Measurements from ENCODE around the gene FXYD6.

DNA sequence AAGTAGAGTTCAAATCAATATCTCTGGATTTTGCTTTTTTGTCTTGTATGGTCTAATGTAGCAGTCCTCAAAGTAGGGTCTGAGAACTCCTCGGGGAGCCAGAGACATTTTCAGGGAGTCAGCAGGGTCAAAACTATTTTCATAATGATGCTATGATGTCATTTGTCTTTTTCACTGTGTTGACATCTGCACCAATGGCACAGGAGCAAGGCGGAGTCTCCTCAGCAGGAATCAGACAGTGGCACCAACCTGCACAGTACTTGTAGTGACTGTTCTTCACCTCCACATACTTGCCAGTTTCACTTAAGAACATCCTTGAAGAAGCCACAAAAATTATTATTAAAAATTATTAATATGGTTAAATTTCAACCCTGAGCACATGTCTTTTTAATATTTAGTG is 14.9 kb upstream of the FXYD6 start:
- TF ChIP-seq, protein P1, sequence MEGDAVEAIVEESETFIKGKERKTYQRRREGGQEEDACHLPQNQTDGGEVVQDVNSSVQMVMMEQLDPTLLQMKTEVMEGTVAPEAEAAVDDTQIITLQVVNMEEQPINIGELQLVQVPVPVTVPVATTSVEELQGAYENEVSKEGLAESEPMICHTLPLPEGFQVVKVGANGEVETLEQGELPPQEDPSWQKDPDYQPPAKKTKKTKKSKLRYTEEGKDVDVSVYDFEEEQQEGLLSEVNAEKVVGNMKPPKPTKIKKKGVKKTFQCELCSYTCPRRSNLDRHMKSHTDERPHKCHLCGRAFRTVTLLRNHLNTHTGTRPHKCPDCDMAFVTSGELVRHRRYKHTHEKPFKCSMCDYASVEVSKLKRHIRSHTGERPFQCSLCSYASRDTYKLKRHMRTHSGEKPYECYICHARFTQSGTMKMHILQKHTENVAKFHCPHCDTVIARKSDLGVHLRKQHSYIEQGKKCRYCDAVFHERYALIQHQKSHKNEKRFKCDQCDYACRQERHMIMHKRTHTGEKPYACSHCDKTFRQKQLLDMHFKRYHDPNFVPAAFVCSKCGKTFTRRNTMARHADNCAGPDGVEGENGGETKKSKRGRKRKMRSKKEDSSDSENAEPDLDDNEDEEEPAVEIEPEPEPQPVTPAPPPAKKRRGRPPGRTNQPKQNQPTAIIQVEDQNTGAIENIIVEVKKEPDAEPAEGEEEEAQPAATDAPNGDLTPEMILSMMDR (IDR thresholded peaks at IDR 0.05) = no peak
- TF ChIP-seq POLR2A (IDR thresholded peaks at IDR 0.05) = no peak
